Measurements from ENCODE around the gene TRIM25. TPM values are rescaled to one million over a fixed set of nuclear protein-coding genes. Genes with fewer than 3 reads are reported as not detected.

The TRIM25 gene
- polyA plus RNA-seq, 2 donors = 15.9 to 18.2 TPM

DNA sequence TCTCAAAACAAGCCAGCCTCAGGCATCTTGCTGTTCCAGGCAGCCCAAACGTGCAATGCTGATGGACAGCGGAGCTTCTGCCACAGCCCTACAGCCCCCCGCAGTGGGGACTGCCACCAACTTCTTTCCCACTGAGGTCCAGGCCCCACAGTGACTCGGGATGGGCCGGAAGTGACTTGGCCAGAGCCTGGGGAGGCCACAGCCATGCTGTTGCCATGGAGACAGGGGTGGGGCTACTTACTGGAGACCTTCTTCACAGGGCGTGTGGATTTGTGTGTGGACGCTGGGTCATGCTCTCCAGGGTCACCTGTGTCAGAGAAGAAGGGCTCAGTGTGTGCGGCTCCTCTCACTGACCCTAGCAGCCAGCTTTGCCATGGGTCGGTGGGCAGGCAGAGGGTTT, 15.0 kb downstream of the TRIM25 start:
- H3K4me1 ChIP-seq (ENCODE audit: control insufficient read depth in 2 of 2, insufficient read depth in 2 of 2, low read length in 1 of 2) = no peaks in the 10 kb centered on the region
- 69 to 70% methylated on average over 9 of the region's 9 CpGs for WGBS, 2 donors
- H3K27ac ChIP-seq (ENCODE audit: low read depth in 2 of 2, low read length in 1 of 2) = no peak overlapping the region
- no peaks in the 10 kb centered on the region for H3K27me3 ChIP-seq (ENCODE audit: control insufficient read depth in 1 of 2, insufficient read depth in 2 of 2, low read length in 2 of 2)
- peaks cover 0 to 2% of the 10 kb centered on the region in 2 donors for H3K9me3 ChIP-seq (ENCODE audit: control insufficient read depth in 2 of 2, insufficient read depth in 1 of 2, low read depth in 1 of 2, low read length in 1 of 2)
- H3K4me3 ChIP-seq (ENCODE audit: low read depth in 1 of 2, low read length in 2 of 2) = no peak overlapping the region
- H3K36me3 ChIP-seq (ENCODE audit: control insufficient read depth in 2 of 2, insufficient read depth in 2 of 2, low read length in 1 of 2) = peaks cover 45 to 64% of the 10 kb centered on the region in 2 donors

DNA sequence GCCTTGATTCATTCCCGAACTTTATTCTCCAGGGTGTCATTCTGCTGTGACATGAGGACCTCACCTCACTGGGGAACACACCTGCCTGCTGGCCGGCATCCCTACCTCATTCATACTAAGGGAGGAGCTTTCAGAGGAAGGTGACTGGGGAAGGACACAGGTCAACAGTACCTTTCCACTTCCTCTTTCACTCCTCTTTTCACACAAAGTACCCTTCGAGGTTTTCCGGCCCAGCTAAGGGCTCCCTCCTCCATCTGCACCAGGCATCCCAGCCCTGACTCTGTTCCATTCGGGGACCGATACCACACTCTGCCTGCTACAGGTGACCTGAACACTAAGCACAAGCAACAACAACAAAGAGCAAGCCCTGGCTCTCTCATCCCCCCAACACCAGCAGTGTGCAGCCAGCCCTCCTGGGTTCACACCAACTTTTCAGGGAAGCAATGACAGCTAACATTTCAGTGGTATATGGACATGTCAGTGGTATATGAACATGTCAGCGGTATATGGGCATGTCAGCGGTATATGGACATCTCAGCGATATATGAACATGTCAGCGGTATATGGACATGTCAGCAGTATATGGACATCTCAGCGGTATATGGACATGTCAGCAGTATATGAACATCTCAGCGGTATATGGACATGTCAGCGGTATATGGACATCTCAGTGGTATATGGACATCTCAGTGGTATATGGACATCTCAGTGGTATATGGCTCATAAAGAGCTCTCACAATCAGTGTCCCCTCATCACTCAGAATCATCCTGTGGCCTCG, 16.0 kb downstream of the TRIM25 start:
- WGBS, 2 donors = 92 to 94% methylated on average over 14 of the region's 14 CpGs
- Histone ChIP-seq H3K4me1 (ENCODE audit: control insufficient read depth in 2 of 2, insufficient read depth in 2 of 2, low read length in 1 of 2) (no peaks in the 10 kb centered on the region), H3K9me3 (ENCODE audit: control insufficient read depth in 2 of 2, insufficient read depth in 1 of 2, low read depth in 1 of 2, low read length in 1 of 2) (peaks cover 0 to 2% of the 10 kb centered on the region in 2 donors), H3K27me3 (ENCODE audit: control insufficient read depth in 1 of 2, insufficient read depth in 2 of 2, low read length in 2 of 2) (no peaks in the 10 kb centered on the region), H3K36me3 (ENCODE audit: control insufficient read depth in 2 of 2, insufficient read depth in 2 of 2, low read length in 1 of 2) (peaks cover 47 to 68% of the 10 kb centered on the region in 2 donors), H3K27ac (ENCODE audit: low read depth in 2 of 2, low read length in 1 of 2) (no peak overlapping the region), H3K4me3 (ENCODE audit: low read depth in 1 of 2, low read length in 2 of 2) (no peak overlapping the region)

DNA sequence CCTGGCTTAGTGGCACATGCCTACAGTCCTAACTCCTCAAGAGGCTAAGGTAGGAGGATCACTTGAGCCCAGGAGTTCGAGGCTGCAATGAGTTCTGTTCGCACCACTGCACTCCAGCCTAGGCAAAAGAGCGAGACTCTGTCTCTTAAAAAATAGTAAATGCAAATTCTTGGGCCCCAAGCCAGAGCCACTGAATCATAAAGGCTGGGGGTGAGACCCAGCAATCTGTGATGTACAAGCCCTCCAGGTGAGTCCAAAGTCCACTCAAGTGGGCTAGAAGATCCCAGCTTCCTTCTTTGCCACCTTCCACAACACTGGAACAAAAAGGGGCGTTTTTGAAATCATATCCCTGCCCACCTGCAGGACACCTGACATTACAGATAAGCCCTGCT, 16.9 kb downstream of the TRIM25 start:
- Histone ChIP-seq H3K4me3 (ENCODE audit: low read depth in 1 of 2, low read length in 2 of 2) (no peak overlapping the region), H3K27ac (ENCODE audit: low read depth in 2 of 2, low read length in 1 of 2) (no peak overlapping the region)
- 83 to 86% methylated on average over 4 of the region's 4 CpGs for WGBS, 2 donors

DNA sequence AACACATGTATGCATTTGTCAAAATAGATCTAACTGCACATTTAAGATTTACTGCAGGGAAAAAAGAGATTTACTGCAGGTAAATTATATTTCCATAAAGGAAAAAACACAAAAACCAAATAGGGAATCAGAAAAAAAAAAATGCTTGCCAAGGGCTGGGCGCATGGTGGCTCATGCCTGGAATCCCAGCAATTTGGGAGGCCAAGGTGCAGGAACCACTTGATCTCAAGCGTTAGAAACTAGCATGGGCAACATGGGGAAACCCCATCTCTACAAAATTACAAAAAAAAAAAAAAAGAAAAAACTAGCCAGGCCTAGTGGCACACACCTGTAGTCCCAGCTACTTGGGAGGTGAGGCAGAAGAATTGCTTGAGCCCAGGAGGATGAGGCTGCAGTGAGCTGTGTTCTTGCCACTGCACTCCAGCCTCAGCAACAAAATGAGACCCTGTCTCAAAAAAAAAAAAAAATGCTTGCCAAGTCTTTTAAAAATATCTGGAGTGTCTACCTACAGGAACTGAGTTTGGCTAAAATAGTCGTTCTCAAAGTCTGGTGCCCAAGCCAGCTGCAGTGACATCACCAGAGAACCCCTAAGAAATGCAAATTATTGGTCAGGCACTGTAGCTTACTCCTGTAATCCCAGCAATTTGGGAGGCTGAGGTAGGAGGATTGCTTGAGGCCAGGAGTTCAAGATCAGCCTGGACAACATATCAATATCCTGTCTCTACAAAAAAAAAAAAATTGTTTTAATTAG, 17.5 kb downstream of the TRIM25 start:
- Histone ChIP-seq H3K27ac (ENCODE audit: low read depth in 2 of 2, low read length in 1 of 2) (no peak overlapping the region), H3K4me3 (ENCODE audit: low read depth in 1 of 2, low read length in 2 of 2) (no peak overlapping the region), H3K9me3 (ENCODE audit: control insufficient read depth in 2 of 2, insufficient read depth in 1 of 2, low read depth in 1 of 2, low read length in 1 of 2) (peaks cover 0 to under 1% of the 10 kb centered on the region in 2 donors), H3K4me1 (ENCODE audit: control insufficient read depth in 2 of 2, insufficient read depth in 2 of 2, low read length in 1 of 2) (no peaks in the 10 kb centered on the region), H3K36me3 (ENCODE audit: control insufficient read depth in 2 of 2, insufficient read depth in 2 of 2, low read length in 1 of 2) (peaks cover 36 to 65% of the 10 kb centered on the region in 2 donors), H3K27me3 (ENCODE audit: control insufficient read depth in 1 of 2, insufficient read depth in 2 of 2, low read length in 2 of 2) (no peaks in the 10 kb centered on the region)
- 71% methylated on average over 3 of the region's 3 CpGs for WGBS, 2 donors

More for the DNA sequence above, 16.9 kb downstream of the TRIM25 start:
- peaks cover 0 to 2% of the 10 kb centered on the region in 2 donors for H3K9me3 ChIP-seq (ENCODE audit: control insufficient read depth in 2 of 2, insufficient read depth in 1 of 2, low read depth in 1 of 2, low read length in 1 of 2)
- no peaks in the 10 kb centered on the region for H3K27me3 ChIP-seq (ENCODE audit: control insufficient read depth in 1 of 2, insufficient read depth in 2 of 2, low read length in 2 of 2)
- no peaks in the 10 kb centered on the region for H3K4me1 ChIP-seq (ENCODE audit: control insufficient read depth in 2 of 2, insufficient read depth in 2 of 2, low read length in 1 of 2)
- H3K36me3 ChIP-seq (ENCODE audit: control insufficient read depth in 2 of 2, insufficient read depth in 2 of 2, low read length in 1 of 2) = peaks cover 42 to 66% of the 10 kb centered on the region in 2 donors

DNA sequence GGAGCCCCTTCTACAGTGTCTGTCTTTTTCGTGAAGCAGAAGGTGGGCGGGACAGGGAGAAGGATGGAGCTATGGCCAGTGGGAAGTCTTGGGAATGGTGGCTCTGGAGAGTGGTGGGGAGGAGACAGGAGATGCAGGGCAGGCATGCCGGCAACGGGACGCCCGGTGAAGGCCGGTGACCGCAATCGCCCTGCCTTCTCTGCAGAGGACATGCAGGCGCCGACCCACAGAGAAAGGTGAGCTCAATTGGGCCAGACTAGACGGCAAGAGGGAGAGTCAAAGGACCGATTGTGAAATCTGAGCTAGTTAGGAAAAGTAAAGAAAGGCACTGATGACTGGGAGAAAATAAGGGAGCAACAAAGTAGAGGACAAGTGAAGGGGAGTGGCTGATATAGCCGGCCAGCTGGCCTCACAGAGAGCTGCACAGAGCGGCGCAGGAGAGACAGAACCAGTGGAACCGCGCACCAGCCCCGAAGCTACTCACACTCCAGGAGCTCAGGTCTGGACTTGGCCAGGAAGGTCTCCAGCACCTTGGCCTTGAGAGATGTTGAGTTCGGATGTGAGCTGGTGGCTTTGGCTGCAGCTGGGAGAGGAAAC, 18.9 kb downstream of the TRIM25 start:
- Histone ChIP-seq H3K36me3 (ENCODE audit: control insufficient read depth in 2 of 2, insufficient read depth in 2 of 2, low read length in 1 of 2) (peaks cover 39 to 64% of the 10 kb centered on the region in 2 donors), H3K4me3 (ENCODE audit: low read depth in 1 of 2, low read length in 2 of 2) (no peak overlapping the region), H3K27me3 (ENCODE audit: control insufficient read depth in 1 of 2, insufficient read depth in 2 of 2, low read length in 2 of 2) (no peaks in the 10 kb centered on the region), H3K9me3 (ENCODE audit: control insufficient read depth in 2 of 2, insufficient read depth in 1 of 2, low read depth in 1 of 2, low read length in 1 of 2) (no peaks in the 10 kb centered on the region), H3K4me1 (ENCODE audit: control insufficient read depth in 2 of 2, insufficient read depth in 2 of 2, low read length in 1 of 2) (no peaks in the 10 kb centered on the region), H3K27ac (ENCODE audit: low read depth in 2 of 2, low read length in 1 of 2) (no peak overlapping the region)
- WGBS, 2 donors = 90 to 94% methylated on average over 20 of the region's 20 CpGs

DNA sequence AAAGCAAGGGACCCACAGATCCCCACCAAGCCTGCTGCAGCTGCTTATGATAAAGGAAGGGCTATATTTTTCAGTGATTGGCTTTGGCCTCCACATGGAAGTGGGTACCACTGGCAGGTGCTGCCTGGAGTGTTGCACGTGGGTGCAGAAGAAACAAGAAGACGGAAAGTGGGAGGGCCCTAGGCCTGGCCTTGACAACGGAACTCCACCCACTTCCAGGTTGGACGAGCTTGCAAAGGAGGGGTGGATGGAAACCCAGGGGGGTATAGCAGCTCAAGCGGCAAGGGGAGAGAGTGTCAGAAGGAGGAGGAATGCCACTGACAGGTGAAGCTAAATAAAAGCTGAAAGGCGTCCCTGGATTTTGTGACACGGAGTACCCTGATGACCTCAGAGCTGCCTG, 20.3 kb downstream of the TRIM25 start:
- Histone ChIP-seq H3K27ac (ENCODE audit: low read depth in 2 of 2, low read length in 1 of 2) (no peak overlapping the region), H3K27me3 (ENCODE audit: control insufficient read depth in 1 of 2, insufficient read depth in 2 of 2, low read length in 2 of 2) (no peaks in the 10 kb centered on the region), H3K4me3 (ENCODE audit: low read depth in 1 of 2, low read length in 2 of 2) (no peak overlapping the region), H3K36me3 (ENCODE audit: control insufficient read depth in 2 of 2, insufficient read depth in 2 of 2, low read length in 1 of 2) (peaks cover 40 to 54% of the 10 kb centered on the region in 2 donors), H3K4me1 (ENCODE audit: control insufficient read depth in 2 of 2, insufficient read depth in 2 of 2, low read length in 1 of 2) (no peaks in the 10 kb centered on the region), H3K9me3 (ENCODE audit: control insufficient read depth in 2 of 2, insufficient read depth in 1 of 2, low read depth in 1 of 2, low read length in 1 of 2) (no peaks in the 10 kb centered on the region)
- WGBS, 2 donors = 79 to 84% methylated on average over 7 of the region's 7 CpGs

DNA sequence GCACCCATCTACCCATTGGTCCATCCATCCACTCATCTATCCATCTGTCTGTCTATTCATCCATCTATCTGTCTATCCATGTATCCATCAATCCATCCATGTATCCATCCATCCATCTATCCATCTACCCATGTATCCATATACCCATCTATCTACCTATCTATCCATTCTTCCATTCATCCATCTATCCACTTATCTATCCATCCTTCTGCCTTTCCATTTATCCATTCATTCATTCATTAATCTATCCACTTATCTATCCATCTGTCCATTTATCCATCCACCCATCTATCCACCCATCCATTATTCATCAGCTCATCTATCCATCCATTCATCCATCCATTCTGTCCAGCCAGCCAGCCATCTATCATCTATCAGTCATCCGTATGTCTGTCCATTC, 21.5 kb downstream of the TRIM25 start:
- WGBS, 2 donors = 98 to 100% methylated on average over 1 of the region's 1 CpG
- Histone ChIP-seq H3K27me3 (ENCODE audit: control insufficient read depth in 1 of 2, insufficient read depth in 2 of 2, low read length in 2 of 2) (no peaks in the 10 kb centered on the region), H3K4me1 (ENCODE audit: control insufficient read depth in 2 of 2, insufficient read depth in 2 of 2, low read length in 1 of 2) (no peaks in the 10 kb centered on the region), H3K36me3 (ENCODE audit: control insufficient read depth in 2 of 2, insufficient read depth in 2 of 2, low read length in 1 of 2) (peaks cover 40 to 51% of the 10 kb centered on the region in 2 donors), H3K27ac (ENCODE audit: low read depth in 2 of 2, low read length in 1 of 2) (no peak overlapping the region), H3K9me3 (ENCODE audit: control insufficient read depth in 2 of 2, insufficient read depth in 1 of 2, low read depth in 1 of 2, low read length in 1 of 2) (peaks cover 2 to 6% of the 10 kb centered on the region in 2 donors), H3K4me3 (ENCODE audit: low read depth in 1 of 2, low read length in 2 of 2) (no peak overlapping the region)

DNA sequence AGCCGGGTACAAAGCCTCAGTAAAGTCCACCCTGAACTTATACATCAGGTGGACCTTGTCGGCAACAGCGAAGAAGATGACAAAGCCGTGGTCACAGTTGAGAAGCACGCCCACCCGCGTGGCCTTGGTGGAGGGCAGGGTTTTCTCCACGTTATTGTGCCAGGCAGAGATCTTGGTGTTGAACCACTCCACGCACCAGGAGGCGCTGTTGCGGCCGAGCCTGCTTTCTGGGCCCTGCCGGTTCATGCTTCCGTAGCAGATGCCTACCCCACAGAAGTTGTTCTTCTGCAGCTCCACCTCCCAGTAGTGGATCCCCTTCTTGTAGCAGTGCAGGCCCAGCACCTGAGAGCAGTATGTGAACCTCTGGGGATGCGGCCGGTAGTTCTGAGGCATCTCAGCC, 22.1 kb downstream of the TRIM25 start:
- H3K27me3 ChIP-seq (ENCODE audit: control insufficient read depth in 1 of 2, insufficient read depth in 2 of 2, low read length in 2 of 2) = no peaks in the 10 kb centered on the region
- H3K4me3 ChIP-seq (ENCODE audit: low read depth in 1 of 2, low read length in 2 of 2) = no peak overlapping the region
- WGBS, 2 donors = 79 to 83% methylated on average over 16 of the region's 16 CpGs
- peaks cover 37 to 50% of the 10 kb centered on the region in 2 donors for H3K36me3 ChIP-seq (ENCODE audit: control insufficient read depth in 2 of 2, insufficient read depth in 2 of 2, low read length in 1 of 2)
- H3K27ac ChIP-seq (ENCODE audit: low read depth in 2 of 2, low read length in 1 of 2) = no peak overlapping the region
- H3K9me3 ChIP-seq (ENCODE audit: control insufficient read depth in 2 of 2, insufficient read depth in 1 of 2, low read depth in 1 of 2, low read length in 1 of 2) = peaks cover 2 to 6% of the 10 kb centered on the region in 2 donors
- no peaks in the 10 kb centered on the region for H3K4me1 ChIP-seq (ENCODE audit: control insufficient read depth in 2 of 2, insufficient read depth in 2 of 2, low read length in 1 of 2)

DNA sequence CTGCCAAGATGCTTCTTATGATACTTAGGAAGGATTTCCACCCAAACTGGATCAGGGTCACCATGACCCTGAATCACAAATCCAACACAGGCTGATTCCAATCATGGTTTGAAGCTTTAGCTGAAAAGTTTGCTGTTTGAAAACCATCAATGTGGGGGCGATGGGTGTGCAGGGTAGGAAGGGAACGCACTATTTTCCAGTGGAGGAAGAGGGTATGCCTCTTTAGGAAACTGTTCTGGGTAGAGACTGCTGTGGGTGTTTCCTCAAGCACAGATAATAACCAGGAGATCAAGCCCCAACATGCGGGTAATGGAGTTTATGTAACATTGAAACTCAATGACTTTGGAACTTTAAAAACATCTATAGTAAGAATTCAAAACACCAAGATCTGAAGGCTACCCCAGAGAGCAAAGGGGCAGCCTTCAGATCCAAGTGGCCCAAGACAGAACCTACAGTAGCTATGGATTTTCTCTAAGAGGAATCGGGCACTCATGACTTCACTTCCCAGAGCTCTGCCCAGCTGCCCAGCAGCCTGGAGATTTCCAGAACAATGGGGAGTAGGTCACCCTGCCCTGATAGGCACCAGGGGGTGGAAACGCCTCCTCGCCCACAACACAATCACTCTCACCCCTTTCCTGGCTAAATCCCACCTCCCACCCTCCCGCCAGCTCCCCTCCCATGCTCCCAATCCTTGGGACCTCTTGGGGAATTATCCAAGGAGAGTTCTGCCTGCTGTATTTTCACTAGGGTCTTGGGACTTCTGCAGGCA, 22.8 kb downstream of the TRIM25 start:
- H3K36me3 ChIP-seq (ENCODE audit: control insufficient read depth in 2 of 2, insufficient read depth in 2 of 2, low read length in 1 of 2) = peaks cover 37 to 50% of the 10 kb centered on the region in 2 donors
- WGBS, 2 donors = 72 to 81% methylated on average over 7 of the region's 7 CpGs
- no peak overlapping the region for H3K27ac ChIP-seq (ENCODE audit: low read depth in 2 of 2, low read length in 1 of 2)

More for the DNA sequence above, 22.8 kb downstream of the TRIM25 start:
- Histone ChIP-seq H3K4me1 (ENCODE audit: control insufficient read depth in 2 of 2, insufficient read depth in 2 of 2, low read length in 1 of 2) (no peaks in the 10 kb centered on the region), H3K4me3 (ENCODE audit: low read depth in 1 of 2, low read length in 2 of 2) (no peak overlapping the region), H3K9me3 (ENCODE audit: control insufficient read depth in 2 of 2, insufficient read depth in 1 of 2, low read depth in 1 of 2, low read length in 1 of 2) (peaks cover 2 to 6% of the 10 kb centered on the region in 2 donors), H3K27me3 (ENCODE audit: control insufficient read depth in 1 of 2, insufficient read depth in 2 of 2, low read length in 2 of 2) (no peaks in the 10 kb centered on the region)

Data from esophagus (tissue), 2 donors.